Thyroid gland (tissue), 4 donors: ENCODE measurements around the gene ACOX3. TPM values are rescaled to one million over a fixed set of nuclear protein-coding genes. Genes with fewer than 3 reads are reported as not detected.

ENCODE experiments used
- DNase-seq, 2 donors: peaks; one replicate each; pipeline ENCODE4 v3.0.0-alpha.2; 2019
- H3K27ac ChIP-seq, 3 donors: fragments of 200-600 bp; sonication (generic); 1 replicate in 2 of 3; 2 replicates in 1 of 3; pipeline ENCODE4 v1.5.1; 2016 to 2019; ENCODE audit warnings: mild to moderate bottlenecking in 1 of 3, moderate library complexity in 1 of 3
- H3K27me3 ChIP-seq: fragments of 200-600 bp; sonication (generic); one replicate; pipeline ENCODE4 v1.5.1; 2019
- H3K36me3 ChIP-seq, 2 donors: fragments of 200-600 bp; sonication (generic); one replicate each; pipeline ENCODE4 v1.5.1; 2016 to 2019
- H3K4me1 ChIP-seq, 2 donors: fragments of 200-600 bp; sonication (generic); one replicate each; pipeline ENCODE4 v1.5.1; 2017 to 2019
- H3K4me3 ChIP-seq, 3 donors: fragments of 200-600 bp; sonication (generic); replicated peaks in 1 of 3; 1 replicate in 2 of 3; 2 replicates in 1 of 3; pipeline ENCODE4 v1.5.1; 2016; ENCODE audit warnings: mild to moderate bottlenecking in 1 of 3
- H3K9me3 ChIP-seq: fragments of 200-600 bp; sonication (generic); one replicate; pipeline ENCODE4 v1.5.1; 2017
- CTCF ChIP-seq, 6 experiments: fragments of 200-600 bp in 3 of 6; fragments of 450-650 bp in 3 of 6; sonication (generic) in 3 of 6; IDR thresholded peaks; one replicate each; pipeline ENCODE4 v1.5.1; 2016 to 2019; ENCODE audit warnings: antibody characterized with exemption in 6 of 6, mild to moderate bottlenecking in 2 of 6, inconsistent platforms in 1 of 6, moderate library complexity in 1 of 6
- POLR2A ChIP-seq, 2 donors: fragments of 450-650 bp; IDR thresholded peaks; one replicate each; pipeline ENCODE4 v1.6.1; 2017; ENCODE audit warnings: antibody characterized with exemption in 2 of 2, mild to moderate bottlenecking in 2 of 2, moderate library complexity in 1 of 2
- WGBS, 2 donors: methylation state at CpG; one replicate each; pipeline ENCODE4 v1.1.5; 2017; 5-methylcytosine and 5-hydroxymethylcytosine counted together
- intact Hi-C: fragments of 100-400 bp; cut with DNase I; formaldehyde crosslinking; loops from one replicate; pipeline ENCODE4 v1.15.1; 2023
- total RNA-seq, 4 donors: library from RNA; depleted of rRNA; stranded (reverse); fragments of >200 nt; gene quantifications; one replicate each; pipeline ENCODE4 v1.2.3, GENCODE V29; 2016

Gene ACOX3
- total RNA-seq, 4 donors from 2014 or later: 28.2 to 61.8 (median 47.7) TPM

GRCh38 chr4:8403976-8404375, 36.5 kb downstream of the ACOX3 start:
- Histone ChIP-seq H3K4me3 (no peak overlapping the region), H3K9me3 (no peaks in the 10 kb centered on the region), H3K36me3 (peaks cover 15 to 19% of the 10 kb centered on the region in 2 donors), H3K27ac (no peak overlapping the region), H3K27me3 (no peaks in the 10 kb centered on the region), H3K4me1 (peaks cover 15 to 24% of the 10 kb centered on the region in 2 donors)
- intact Hi-C loops: loop anchor here (2.0 to 10.0 kb wide), 2 partner anchors 89 to 161 kb away; no protein-coding TSS in a partner anchor
- DNase-seq: no peak
- 87 to 97% methylated on average over 10 to 13 of the region's 13 CpGs for WGBS, 2 donors
- no peak for TF ChIP-seq CTCF (IDR thresholded peaks at IDR 0.05)
- TF ChIP-seq POLR2A (IDR thresholded peaks at IDR 0.05): no peak

- Histone ChIP-seq H3K27me3 (no peaks in the 10 kb centered on the region), H3K4me1 (peaks cover 15 to 24% of the 10 kb centered on the region in 2 donors), H3K9me3 (no peaks in the 10 kb centered on the region), H3K27ac (peak overlapping the region in 2 of 3 donors; percentile 46 to 67), H3K36me3 (peaks cover 13 to 18% of the 10 kb centered on the region in 2 donors), H3K4me3 (no peak overlapping the region)
- intact Hi-C loops: loop anchor here (2.0 to 10.0 kb wide), 2 partner anchors 88 to 160 kb away; no protein-coding TSS in a partner anchor
- WGBS, 2 donors: 51 to 55% methylated on average over 12 of the region's 12 CpGs
- TF ChIP-seq POLR2A (IDR thresholded peaks at IDR 0.05): no peak
- peak; percentile 80 to 96 (median 94) for TF ChIP-seq CTCF (IDR thresholded peaks at IDR 0.05)
- DNase-seq: peak; percentile 85 to 88
Measured at GRCh38 chr4:8403173-8403753, 37.3 kb downstream of the ACOX3 start.

GRCh38 chr4:8402640-8403039, 37.9 kb downstream of the ACOX3 start:
- DNase-seq: peak in 1 of 2 donors; percentile 25
- H3K4me1 ChIP-seq: peaks cover 15 to 24% of the 10 kb centered on the region in 2 donors
- H3K4me3 ChIP-seq: no peak overlapping the region
- no peaks in the 10 kb centered on the region for H3K9me3 ChIP-seq
- H3K27ac ChIP-seq: peak overlapping the region in 2 of 3 donors; percentile 46 to 67
- 71 to 74% methylated on average over 11 to 13 of the region's 14 CpGs for WGBS, 2 donors
- peaks cover 10 to 18% of the 10 kb centered on the region in 2 donors for H3K36me3 ChIP-seq
- H3K27me3 ChIP-seq: no peaks in the 10 kb centered on the region
- TF ChIP-seq POLR2A (IDR thresholded peaks at IDR 0.05): no peak
- intact Hi-C loops: loop anchor here (2.0 to 10.0 kb wide), 2 partner anchors 88 to 160 kb away; no protein-coding TSS in a partner anchor

GRCh38 chr4:8402181-8402597, 38.3 kb downstream of the ACOX3 start:
- no peak overlapping the region for H3K4me3 ChIP-seq
- peaks cover 10 to 18% of the 10 kb centered on the region in 2 donors for H3K36me3 ChIP-seq
- no peaks in the 10 kb centered on the region for H3K9me3 ChIP-seq
- 72 to 81% methylated on average over 11 of the region's 11 CpGs for WGBS, 2 donors
- peak overlapping the region in 2 of 3 donors; percentile 46 to 67 for H3K27ac ChIP-seq
- H3K27me3 ChIP-seq: no peaks in the 10 kb centered on the region
- peaks cover 15 to 24% of the 10 kb centered on the region in 2 donors for H3K4me1 ChIP-seq
- intact Hi-C loops: loop anchor here (2.0 to 10.0 kb wide), 2 partner anchors 87 to 159 kb away; no protein-coding TSS in a partner anchor
- DNase-seq: peak; percentile 56 to 59
- no peak for TF ChIP-seq CTCF (IDR thresholded peaks at IDR 0.05)
- no peak for TF ChIP-seq POLR2A (IDR thresholded peaks at IDR 0.05)

GRCh38 chr4:8401665-8402064, 38.9 kb downstream of the ACOX3 start:
- no peaks in the 10 kb centered on the region for H3K9me3 ChIP-seq
- TF ChIP-seq CTCF (IDR thresholded peaks at IDR 0.05) (no peak), POLR2A (IDR thresholded peaks at IDR 0.05) (no peak)
- no peaks in the 10 kb centered on the region for H3K27me3 ChIP-seq
- H3K27ac ChIP-seq: peak overlapping the region in 2 of 3 donors; percentile 46 to 67
- H3K36me3 ChIP-seq: peaks cover 10 to 18% of the 10 kb centered on the region in 2 donors
- H3K4me3 ChIP-seq: no peak overlapping the region
- DNase-seq: no peak
- peaks cover 15 to 24% of the 10 kb centered on the region in 2 donors for H3K4me1 ChIP-seq
- WGBS, 2 donors: 95% methylated on average over 6 to 7 of the region's 10 CpGs
- intact Hi-C loops: loop anchor here (2.0 to 10.0 kb wide), 2 partner anchors 87 to 159 kb away; no protein-coding TSS in a partner anchor
